GM19395 (cell line): ENCODE data around the gene EZH2.

Experiments used
- ATAC-seq: cut with Tn5 transposase; IDR thresholded peaks from one replicate; pipeline ENCODE4 v1.9.1; 2021; ENCODE audit warnings: mild to moderate bottlenecking, moderate library complexity; ENCODE audit not compliant: unreplicated experiment

EZH2 gene

DNA sequence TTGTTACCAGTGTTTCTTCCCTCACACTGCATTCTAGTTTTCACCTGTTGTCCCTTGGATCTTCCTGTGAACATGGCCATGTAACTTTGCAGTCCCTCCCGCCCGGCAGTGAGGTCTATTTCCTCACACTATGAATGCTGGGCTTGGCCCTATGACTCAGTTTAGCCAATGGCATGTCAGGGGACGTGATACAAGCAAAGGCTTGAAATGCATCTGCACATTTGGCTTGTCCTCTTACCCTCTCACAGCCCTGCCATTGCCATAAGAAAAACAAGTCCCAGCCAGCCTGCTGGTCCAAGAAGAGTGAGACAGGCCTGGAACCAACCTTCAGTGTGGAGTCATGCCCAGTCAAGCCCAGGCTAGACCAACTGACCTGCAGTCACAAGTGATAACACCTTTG is 17.1 kb upstream of the EZH2 start:
- no peak for ATAC-seq

DNA sequence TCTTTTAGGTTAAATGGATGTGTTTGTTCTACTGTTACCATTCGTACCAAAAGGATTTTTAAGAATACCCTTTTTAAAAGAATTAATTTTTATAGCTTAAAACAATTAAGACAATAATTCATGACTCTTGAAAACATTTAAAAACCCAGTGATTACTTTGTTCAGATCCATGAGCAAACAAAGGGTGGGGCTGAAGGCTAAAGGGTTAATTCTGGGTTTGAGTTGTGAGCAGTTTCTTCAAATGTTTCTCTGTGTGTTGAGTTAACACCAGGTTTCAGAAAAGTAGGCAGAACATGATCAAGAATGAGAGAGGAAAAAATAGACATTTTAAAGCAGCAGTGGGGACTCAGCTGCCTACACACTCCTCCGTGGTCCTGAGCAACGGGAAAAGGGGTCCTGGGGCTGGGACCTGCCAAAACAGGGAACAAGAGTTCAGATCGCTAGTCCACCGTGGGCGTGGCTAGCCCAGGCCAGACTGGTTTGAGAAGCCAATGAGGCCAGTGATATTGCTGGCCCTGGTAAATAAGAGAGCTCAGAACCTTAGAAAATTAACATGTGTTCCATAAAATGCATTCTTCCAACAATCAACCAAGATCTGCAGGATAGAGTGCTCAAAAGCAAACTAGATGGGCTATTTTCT is 14.9 kb upstream of the EZH2 start:
- no peak for ATAC-seq

DNA sequence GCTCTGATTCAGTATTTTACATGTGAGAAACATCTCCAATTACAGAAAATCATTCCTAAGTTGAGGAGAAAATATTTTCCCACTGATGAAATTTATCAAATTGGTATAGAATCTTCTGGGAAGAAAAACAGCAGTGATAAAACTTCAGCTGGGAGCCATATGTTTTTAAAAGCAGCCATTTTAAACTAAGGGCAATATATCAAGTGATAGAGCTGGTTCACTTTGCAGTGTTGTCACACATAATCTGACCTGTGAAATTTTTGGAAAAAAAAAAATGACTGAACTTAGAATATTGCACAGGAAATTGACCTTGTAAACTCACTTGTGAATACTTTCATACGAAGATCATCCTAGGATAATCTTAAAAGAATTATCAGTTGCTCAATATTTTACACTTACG is 10.5 kb upstream of the EZH2 start:
- ATAC-seq, result no peak

DNA sequence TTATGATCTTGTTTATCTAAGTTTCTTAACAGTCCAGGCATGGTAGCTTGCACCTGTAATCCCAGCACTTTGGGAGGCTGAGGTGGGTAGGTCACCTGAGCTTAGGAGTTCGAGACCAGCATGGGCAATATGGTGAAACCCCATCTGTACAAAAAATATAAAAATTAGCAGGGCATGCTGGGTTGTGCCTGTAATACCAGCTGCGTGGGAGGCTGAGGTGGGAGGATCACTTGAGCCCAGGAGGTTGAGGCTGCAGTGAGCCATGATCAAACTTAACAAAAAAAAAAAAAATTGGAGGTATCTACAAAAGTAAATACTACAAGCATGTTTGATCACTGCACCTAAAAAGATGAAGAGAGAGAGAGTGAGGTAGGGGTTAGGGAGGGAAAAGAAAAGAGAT is 9.0 kb upstream of the EZH2 start:
- no peak for ATAC-seq

DNA sequence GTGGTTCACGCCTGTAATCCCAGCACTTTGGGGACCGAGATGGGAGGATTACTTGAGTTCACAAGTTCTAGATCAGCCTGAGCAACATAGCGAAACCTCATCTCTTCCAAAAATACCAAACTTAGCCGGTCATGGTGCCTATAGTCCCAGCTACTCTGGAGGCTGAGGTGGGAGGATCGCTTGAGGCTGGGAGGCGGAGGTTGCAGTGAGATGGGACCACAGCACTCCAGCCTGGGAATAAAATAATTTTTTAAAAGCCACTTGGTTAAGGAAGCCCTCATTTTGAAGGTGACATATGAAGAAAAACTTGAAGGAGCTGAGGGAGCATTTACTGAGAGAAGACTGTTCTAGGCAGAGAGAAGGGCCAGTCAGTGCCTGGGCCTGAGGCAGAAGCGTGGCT is 4.2 kb upstream of the EZH2 start:
- ATAC-seq, result no peak

DNA sequence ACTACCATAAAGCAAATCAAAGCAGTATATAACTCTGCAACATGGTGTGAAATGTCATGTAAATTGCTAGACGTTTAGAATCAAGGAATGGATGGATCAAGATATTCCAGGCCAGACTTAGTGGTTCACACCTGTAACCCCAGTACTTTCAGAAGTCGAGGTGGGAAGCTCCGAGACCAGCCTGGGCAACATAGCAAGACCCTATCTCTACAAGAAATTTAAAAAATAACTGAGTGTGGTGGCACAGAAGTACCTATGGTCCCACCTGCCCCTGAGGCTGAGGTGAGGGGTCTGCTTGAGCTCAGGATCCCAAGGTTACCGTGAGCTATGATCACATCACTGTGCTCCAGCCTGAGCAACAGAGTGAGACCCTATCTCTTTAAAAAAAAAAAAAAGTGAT is 2.8 kb upstream of the EZH2 start:
- ATAC-seq, result no peak

DNA sequence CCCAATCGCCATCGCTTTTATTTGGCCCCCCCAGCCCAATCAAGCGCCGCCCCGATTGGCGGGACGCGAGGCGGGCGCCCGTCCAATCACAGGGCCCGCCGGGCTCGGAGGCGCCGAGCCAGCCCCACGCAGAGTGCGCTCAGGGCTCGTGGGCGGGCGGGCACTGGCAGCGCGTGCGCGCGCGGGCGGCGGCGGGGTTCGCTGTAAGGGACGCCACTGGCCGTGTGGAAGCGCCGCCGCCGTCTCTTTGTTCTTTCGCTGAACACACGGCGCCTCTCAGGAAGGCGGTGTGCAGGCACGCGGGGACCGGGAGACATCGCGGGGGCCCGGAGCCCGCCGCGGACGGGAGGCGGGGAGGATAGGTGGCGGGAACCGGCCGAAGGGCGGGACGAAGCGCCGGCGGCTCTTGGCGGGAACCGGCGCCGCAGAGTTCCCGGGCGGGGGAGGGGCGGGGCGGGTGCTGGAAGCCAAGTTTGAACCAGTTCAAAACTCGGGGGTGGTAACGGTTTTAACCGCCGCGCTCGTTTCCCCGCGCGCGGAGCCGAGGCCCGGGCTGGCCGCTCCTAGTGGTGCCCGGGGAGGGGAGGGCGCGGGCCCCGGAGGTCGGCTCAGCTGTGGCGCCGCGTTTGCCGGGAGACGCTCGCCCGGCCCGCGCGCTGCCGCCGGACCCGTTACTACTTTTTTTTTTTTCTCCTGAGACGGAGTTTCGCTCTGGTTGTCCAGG is 370 bp upstream of the EZH2 start:
- ATAC-seq, result peak; percentile 82

DNA sequence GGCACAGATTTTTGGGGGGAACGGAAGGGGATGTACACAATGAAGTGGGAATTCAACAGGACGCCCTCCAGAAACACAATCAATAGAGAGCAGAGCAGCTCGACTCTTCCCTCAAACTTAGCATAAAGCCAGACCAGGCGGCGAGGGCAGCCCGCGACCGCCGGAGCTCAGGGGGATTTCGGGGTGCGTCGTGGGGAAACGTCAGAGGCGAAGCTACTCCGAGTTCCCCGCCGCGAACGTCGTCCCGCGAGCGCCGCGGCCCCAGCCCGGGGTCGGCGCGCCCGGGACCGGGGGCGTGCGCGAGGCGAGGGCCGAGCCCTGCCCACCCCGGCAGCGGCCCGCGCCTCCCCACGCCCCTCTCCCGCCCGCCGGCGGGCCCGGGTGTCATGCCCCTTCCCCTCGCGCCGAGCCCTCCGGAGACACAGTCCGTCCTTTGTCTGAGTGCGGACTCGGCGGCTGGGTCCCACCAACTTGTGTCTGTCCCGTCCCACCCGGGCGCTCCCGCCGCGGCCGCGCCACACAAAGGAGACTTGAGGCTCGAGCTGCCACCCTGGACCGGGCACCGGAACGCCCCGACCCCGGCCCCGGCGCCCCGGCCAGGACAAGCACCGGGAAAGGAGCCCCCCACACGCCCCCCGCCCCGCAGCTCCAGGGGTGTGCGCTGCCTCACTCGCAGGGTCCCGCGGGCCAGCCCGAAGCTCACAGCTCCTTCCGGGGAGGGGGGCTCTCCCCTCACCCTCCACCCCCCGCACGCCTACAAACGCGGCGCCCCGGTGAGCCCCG is 634 bp downstream of the EZH2 start:
- ATAC-seq, result peak; percentile 41

DNA sequence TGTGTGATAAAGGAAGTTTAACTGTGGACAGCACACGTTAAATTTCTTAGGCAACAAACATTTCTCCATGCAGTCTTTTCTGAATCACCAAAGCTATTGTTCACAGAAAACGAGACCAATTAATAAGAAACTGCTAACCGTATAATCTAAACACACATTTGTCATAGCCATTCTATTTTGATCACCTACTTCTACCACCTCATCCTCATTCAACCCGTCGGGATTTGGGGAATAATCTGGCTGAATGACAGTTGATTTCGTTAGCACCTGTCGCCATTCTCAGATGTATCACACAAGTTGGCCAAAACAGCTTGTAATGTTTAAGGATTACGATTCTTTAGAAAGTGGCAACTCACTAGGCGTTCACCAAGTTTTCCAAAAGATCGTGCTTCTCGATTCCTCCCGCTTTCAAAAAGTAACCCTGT is 1.2 kb downstream of the EZH2 start:
- no peak for ATAC-seq

DNA sequence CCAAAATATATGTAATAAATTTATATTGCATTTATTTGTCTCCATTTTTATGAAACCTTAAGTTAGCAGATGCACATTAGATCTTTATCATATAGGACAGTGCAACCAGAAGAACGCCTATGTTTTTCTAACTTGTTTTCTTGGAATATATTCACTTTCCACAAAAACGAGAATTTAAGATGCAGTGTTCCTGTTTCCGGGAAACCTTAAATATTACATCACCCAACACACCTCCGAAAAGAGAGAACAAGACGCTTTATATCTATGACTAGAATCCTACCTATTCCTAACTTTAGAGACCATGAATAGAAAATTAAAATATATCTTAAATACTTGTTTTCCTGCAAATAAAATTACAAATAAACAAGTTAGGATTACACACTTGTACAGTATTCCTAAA is 1.9 kb downstream of the EZH2 start:
- ATAC-seq, result no peak

DNA sequence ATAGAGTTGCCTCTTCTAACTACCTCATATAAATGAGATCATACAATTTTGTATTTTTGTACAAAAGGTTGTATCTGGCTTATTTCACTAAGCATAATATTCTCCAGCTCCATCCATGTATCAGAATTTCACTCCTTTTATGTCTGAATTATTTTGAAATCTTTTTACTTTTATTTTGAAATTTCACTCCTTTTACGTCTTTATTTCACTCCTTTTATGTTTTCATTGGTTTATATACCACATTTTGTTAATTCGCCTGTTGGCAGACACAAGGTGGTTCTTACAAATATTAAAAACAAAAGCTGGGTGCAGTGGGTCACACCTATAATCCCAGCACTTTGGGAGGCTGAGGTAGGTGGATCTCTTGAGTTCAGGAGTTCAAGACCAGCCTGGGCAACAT is 5.8 kb downstream of the EZH2 start:
- ATAC-seq, result no peak

DNA sequence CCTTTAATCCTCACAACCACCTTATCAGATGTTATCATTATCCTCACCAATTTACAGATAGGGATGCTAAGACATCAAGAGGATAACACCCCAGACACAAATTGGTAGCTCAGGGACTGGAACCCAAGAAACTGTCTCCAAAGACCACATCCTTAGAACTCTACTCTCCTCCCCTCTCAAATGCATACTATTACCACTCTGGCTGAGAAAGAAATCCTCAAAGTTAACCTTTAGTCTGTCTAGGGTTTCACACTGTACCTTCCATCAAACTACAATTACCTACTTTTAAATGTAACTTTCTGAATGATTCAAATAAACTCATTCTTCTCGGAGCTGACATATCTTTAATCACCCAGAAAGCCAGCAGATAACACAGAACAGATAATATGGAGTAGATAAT is 6.6 kb downstream of the EZH2 start:
- ATAC-seq, result no peak

DNA sequence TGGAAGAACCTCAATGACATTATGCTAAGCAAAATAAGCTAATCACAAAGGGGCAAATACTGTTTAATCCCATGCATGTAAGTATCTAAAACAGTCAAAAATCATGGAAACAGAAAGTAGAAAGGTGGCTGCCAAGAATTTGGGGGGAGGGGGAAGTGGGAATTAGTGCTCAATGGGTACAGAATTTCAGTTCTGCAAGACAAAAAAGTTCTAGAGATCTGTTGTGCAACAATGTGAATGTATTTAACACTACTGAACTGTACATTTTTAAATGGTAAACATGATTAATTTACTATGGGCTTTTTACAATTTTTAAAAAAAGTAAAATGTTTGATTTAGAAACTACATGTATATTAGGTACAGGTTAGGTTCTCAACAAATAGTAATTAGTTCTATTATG is 11.9 kb downstream of the EZH2 start:
- ATAC-seq, result no peak

DNA sequence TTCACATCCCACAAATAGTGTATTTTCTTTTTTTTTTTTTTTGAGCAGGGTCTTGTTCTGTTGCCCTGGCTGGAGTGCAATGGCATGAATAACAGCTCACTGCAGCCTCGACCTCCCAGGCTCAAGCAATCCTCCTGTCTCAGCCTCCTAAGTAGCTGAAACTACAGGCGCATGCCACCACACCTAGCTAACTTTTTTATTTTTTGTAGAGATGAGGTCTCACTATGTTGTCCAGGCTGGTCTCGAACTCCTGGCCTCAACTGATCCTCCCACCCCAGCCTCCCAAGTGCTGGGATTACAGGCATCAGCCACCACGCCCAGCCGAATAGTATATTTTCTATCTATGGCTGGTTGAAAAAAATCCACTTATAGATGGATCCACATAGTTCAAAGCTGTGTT is 12.5 kb downstream of the EZH2 start:
- no peak for ATAC-seq

DNA sequence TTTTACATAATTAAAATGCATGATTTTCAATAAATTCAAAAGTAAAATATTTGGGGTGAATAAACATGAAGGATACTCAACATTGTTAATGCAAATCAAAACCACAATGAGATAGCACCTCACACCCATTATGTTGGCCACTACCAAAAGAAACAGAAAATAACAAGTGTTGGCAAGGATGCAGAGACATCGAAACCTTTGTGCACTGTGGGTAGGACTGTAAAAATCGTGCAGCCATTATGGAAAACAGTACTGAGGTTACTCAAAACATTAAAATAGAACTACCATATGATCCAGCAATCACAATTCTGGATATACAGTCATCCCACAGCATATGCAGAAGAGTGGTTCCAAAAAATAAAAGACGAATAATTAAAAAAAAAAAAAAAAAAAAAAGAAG is 13.1 kb downstream of the EZH2 start:
- no peak for ATAC-seq

DNA sequence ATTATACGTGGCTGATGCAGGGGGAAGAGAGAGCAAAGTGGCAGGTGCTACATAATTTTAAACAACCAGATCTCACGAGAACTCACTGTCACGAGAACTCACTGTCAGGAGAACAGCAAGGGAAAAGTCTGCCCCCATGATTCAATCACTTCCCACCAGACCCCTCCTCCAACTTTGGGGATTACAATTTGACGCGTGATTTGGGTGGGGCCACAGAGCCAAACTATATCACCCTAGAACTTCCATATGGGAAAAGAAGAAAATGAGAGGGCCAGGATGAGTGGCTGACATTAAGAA is 15.8 kb downstream of the EZH2 start:
- ATAC-seq, result no peak

DNA sequence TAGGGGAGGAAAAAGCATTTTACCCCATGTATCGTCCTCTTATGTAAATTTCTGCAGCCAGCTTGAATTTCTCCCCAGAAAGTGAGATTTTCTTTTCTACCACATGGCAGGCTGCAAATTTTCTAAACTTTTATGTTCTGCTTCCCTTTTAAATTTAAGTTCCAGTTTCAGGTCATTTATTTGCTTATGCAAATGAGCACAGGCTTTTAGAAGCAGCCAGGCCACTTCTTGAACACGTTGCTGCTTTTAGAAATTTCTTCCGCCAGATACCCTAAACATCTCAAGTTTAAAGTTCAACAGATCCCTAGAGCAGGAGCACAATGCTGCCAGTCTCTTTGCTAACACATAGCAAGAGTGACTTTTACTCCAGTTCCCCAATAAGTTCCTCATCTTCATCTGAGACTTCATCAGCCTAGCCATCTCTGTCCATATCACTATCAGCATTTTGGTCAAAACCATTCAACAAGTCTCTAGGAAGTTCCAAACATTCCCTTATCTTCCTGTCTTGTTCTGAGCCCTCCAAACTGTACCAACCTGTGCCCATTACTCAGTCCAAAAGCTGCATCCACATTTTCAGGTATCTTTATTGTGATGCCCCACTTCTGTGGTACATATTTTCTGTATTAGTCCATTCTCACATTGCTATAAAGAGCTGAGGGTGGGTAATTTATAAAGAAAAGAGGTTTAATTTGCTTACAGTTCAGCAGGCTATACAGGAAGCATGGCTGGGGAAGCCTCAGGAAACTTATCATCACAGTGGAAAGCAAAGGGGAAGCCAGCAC is 16.3 kb downstream of the EZH2 start:
- no peak for ATAC-seq

DNA sequence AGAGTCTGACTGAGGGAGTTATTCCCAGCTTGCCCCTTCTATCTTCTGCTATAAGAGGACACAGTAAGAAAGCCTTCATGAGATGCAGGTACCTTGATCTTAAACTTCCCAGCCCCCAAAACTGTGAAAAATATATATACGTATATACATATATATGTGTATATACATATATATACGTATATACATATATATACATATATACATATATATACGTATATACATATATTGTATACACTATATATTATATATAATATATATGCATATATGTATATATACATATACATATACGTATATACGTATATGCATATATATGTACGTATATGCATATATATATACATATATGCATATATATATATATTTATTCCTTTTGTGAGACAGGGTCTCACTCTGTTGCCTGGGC is 17.7 kb downstream of the EZH2 start:
- ATAC-seq, result no peak

DNA sequence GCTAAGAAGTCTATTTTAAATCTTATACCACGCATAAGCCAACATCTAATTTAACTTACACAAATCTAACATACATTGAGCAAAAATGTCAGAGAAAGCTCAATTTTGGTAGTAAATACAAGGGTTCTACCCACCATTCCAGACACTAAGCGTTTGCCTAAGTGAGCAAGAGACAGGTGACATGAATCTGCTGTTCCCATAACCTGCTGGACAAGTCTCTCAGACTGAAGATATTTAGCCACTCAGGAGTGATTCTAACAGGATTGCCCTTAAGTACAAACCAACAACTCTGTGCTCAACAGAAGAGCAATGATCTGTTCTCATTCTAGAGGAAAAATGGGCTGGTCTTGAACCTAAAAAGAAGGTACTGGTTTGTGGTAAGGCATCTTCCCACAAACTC is 18.8 kb downstream of the EZH2 start:
- ATAC-seq, result no peak

DNA sequence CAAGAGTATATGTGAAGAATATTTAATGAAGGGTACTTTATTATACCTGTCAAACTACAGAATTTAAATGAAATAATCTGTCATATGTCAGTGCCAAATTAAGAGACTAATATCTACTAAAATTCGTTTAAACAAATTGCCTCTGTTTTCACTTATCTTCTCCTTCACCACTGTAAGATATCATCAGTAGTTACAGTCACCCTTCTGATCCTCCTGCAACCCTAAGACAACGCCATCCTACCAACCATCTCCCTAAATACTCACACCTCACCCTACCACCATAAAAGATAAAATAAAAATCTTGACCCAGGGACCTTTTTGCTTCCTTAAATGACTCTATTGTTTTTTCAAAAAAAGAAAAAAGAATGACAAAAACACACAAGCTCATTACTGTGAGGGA is 20.8 kb downstream of the EZH2 start:
- no peak for ATAC-seq

DNA sequence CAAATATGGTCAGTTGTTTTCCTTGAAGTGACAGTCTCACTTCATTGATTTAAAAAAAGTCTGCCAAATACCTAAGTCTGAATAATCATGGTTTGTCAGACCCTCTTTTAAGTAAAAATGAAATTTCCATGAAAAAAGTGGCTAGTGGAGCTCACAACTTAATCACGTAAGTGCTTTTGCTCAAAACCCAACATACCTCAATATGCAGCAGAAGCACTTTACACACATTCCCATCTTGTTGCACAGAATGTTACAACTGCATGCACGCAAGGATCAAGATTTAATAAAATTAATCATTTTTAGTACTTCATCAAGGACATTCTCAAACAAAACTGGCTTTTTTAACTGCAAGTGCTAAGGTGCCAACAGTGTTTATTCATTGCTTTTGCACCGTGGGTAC is 21.6 kb downstream of the EZH2 start:
- ATAC-seq, result no peak

DNA sequence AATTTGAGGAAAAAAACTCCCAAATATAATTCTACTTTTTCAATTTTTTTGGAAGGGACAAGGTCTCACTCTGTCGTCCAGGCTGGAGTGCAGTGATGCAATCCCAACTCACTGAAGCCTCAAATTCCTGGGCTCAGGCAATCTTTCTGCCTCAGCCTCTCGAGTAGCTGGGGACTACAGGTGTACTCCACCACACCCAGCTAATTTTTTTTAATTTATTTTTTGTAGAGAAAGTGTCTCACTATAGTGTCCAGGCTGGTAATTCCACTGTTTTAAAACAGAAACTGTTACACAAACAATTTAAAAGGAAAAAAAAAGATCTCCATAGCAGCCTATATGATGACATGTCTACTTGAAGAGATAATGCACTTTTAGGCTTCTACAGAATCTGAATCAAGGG is 25.6 kb downstream of the EZH2 start:
- no peak for ATAC-seq
